ENCODE measurements around the gene CXCL16.
"Not testable (repeated sequence)": the region's sequence is repeated elsewhere in the genome, so short reads cannot be mapped to it uniquely, and the experiment has no call there.

Gene CXCL16

DNA sequence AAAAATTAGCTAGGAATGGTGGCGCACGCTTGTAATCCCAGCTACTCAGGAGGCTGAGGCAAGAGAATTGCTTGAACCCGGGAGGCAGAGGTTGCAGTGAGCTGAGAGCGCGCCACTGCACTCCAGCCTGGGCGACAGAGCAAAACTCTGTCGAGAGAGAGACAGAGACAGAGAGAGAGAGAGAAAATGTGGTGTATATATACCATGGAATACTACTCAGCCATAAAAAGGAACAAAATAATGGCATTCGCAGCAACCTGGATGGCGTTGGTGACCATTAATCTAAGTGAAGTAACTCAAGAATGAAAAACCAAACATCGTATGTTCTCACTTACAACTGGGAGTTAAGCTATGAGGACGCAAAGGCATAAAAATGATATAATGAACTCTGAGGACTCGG is 49.9 kb downstream of the CXCL16 start:
- DNase-seq: not testable (repeated sequence)

- DNase-seq: not testable (repeated sequence)
Observed at GRCh38 chr17:4683739-4684138, 56.0 kb downstream of the CXCL16 start.
